Measurements from ENCODE around the gene DCAF15.

The DCAF15 gene

GRCh38 chr19:13978351-13979243, 26.3 kb downstream of the DCAF15 start:
- DNase-seq: no peak

- no peak for DNase-seq
These were observed 26.9 kb downstream of the DCAF15 start for GRCh38 chr19:13979244-13979615.

DNA sequence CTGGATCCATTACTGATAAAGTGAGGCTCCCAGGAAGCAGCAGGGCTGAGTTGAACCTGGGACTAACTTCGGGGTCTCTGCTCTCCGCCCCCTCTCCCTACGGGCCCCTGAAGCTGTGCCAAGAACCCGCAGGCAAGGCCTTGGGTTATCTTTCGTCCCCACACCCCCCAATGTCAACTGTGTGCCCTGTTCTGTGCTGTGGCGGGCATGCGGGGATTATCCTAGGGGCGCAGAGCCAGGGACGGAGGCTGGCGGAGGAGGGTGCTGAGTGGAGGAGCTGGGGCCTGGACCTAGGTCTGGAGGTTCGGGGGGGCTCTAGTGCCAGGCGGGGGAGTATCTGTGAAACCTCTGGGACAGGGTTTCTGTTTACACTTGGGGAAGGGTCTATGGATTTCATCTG, 27.4 kb downstream of the DCAF15 start:
- DNase-seq: no peak

GRCh38 chr19:13980340-13980739, 28.0 kb downstream of the DCAF15 start:
- no peak for DNase-seq

- DNase-seq: no peak
These were observed 28.7 kb downstream of the DCAF15 start for GRCh38 chr19:13981021-13981420.

DNA sequence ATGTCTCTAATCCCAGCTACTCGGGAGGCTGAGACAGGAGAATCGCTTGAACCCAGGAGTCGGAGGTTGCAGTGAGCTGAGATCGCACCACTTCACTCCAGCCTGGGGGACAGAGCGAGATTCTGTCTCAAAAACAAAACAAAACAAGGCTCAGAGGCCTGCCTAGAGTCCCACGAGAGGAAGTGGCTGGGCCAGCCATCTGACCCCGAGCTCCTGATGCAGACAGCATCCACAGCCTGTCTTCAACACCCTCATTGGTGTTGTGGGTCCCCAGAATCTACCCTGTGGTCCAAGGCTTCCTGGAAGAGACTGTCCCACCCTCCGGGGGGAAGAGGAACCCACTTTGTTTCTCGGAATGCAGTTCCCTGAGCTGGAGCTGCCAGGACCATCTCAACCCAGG, 29.2 kb downstream of the DCAF15 start:
- DNase-seq: no peak

DNA sequence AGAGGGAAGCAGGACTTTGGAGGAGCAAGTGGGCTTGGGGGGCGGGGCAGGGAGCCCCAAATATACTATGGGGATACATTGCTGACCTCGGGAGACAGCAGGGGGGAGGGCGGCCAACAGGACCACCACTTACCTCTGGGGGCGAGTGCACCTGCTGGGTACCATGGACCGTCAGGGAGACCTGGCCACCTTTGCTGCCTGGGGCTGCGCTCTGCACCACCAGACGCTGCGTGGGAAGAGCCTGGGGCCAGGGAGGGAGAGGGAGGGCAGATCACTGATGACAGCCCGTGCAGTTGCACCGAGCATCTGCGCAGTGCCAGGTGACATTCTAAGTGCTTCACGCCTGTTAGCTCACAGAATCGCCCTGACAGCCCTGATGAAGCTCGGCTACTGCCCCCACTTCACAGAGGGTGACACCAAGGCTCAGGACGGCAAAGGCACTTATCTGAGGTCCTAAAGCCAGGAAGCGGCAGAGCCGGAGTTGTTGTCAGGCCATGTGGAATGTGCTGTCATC, 29.7 kb downstream of the DCAF15 start:
- DNase-seq: no peak

- DNase-seq: no peak
These were observed 30.5 kb downstream of the DCAF15 start for GRCh38 chr19:13982773-13983172.

- DNase-seq: no peak
These were observed 31.0 kb downstream of the DCAF15 start for GRCh38 chr19:13983213-13983889.

GRCh38 chr19:13984186-13984585, 31.9 kb downstream of the DCAF15 start:
- DNase-seq: no peak

DNA sequence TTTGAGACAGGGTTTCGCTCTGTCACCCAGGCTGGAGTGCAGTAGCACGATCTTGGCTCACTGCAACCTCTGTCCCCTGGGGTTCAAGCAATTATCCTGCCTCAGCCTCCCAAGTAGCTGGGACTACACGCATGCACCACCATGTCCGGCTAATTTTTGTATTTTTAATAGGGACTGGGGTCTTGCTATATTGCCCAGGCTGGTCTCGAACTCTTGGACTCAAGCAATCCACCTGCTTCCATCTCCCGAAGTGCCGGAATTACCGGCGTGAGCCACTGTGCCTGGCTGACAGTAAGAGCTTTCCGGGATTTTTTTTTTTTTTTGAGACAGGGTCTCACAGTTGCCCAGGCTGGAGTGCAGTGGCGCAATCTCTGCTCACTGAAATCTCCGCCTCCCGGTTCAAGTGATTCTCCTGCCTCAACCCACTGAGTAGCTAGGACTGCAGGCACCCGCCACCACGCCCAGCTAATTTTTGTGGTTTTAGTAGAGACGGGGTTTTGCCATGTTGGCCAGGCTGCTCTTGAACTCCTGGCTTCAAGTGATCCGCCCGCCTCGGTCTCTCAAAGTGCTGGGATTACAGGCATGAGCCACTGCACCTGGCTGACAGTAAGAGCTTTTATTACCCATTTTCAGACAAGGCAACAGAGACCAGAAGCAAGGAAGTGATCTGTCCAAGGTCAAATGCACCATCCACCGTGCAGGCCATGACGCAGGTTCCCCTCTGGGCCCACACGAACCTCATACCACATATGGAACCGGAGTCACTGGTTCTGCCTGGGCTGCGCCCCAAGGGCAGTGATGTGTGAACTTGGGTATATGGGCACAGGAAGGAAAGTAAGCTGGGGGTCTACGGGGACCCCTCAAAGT, 32.8 kb downstream of the DCAF15 start:
- DNase-seq: no peak

DNA sequence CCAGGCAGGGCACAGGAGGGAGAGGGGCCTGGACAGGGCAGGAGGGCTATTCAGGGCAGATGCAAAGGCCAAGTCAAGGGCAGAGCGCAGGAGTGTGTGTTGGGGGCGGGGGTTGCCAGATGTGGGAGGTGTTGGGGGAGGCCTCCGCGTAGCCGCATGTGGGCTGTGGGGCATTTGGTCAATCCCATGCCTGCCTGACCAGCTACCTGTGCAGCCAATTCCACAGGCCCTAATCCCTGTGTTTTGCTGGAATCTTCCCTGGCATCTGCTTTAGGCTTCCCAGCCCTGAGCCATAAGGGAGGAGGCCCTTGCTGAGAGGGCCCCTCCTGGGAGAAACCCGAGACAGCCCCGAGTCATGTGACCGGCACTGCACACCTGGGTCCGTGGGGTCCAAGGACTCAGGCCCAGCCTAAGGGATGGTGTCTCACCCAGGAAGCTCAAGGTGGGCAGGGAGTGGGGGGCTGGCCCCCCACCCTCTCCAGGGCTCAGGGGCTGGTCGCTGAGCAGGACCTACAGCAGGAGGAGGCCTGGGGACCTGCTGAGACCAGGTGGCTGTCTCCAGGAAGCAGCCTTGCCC, 33.5 kb downstream of the DCAF15 start:
- DNase-seq: no peak

DNA sequence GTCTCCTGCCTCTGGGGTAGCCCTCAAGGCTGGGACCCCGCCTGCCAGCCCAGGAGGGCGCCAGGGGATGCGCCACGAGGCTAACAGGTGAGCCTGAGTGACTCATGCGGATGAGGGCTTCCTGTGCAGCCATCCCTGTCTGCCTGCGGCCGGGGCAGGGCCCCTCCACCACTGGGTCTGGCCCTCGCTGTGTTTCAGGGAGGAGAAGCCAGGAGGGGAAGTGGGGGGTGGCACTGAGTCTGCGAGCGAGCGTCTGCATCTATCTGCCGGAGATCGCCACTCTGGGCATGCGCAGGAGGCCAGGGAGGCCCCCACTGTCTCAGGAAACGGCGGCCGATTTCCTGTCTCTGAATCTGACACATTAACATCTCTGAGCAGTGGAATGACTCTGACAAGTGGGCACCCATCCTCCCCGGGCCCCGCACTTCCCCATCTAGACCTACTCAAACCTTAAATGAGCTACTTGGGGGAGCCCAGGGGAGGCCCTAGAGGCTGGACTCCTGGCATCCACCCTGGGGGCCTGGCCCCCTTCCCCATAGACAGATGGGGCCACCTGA, 34.1 kb downstream of the DCAF15 start:
- DNase-seq: no peak

DNA sequence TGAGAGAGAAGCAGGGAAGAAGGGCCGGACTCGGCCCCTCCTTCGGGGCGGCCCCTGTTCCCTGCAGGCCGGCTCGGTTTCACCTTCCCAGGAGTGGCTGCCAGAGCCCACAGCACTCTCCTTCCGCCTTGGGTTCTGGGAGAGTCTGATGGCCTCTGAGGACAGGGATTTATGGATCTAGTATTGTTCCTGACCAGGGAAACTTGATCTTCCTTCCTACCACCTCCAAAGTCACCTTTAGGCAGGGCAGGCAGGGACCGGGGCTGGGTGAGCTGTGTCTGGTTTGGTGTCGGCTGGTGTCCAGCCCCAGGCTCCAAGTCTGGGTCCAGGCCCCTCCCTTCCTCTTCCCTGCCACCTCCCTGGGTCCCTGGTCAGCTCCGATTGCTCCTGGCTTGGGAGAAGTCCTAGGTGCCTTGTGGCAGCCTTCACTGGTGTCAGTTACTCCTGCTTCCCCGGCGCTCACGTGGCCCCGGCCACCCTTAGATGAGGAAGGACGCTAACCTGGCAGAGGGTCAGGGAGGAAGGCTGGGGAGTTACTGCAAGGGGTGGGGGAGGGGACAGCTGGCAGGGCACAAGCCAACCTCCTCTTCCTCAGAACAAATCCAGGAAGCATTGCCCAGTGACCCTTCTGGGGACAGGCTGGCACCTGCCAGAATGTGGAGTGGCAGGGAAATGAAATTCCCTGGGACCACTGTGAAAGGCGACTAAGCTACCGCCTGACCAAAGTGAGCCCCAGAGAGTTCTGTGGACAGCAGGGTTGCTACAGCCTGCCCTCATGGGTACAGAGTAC, 35.0 kb downstream of the DCAF15 start:
- DNase-seq: no peak

- no peak for DNase-seq
These were observed 37.2 kb downstream of the DCAF15 start for GRCh38 chr19:13989487-13989886.

DNA sequence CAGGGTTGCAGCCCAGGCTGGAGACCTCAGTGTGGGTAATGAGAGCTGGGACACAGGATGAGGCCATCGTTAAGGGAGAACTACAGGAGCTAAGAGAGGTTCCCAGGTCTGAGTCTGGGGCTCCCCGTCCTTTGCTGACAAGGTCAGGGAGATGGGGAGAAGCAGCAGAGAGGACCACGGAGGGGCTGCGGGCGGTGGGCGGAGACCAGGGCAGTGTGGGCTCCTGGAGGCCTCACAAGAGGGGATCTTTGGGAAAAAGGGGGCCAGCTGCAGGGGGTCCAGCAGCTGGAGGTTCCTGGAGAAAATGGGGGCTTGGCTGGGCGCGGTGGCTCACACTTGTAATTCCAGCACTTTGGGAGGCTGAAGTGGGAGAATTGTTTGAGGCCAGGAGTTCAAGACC, 37.8 kb downstream of the DCAF15 start:
- no peak for DNase-seq

- DNase-seq: no peak
These were observed 39.7 kb downstream of the DCAF15 start for GRCh38 chr19:13992025-13992424.

DNA sequence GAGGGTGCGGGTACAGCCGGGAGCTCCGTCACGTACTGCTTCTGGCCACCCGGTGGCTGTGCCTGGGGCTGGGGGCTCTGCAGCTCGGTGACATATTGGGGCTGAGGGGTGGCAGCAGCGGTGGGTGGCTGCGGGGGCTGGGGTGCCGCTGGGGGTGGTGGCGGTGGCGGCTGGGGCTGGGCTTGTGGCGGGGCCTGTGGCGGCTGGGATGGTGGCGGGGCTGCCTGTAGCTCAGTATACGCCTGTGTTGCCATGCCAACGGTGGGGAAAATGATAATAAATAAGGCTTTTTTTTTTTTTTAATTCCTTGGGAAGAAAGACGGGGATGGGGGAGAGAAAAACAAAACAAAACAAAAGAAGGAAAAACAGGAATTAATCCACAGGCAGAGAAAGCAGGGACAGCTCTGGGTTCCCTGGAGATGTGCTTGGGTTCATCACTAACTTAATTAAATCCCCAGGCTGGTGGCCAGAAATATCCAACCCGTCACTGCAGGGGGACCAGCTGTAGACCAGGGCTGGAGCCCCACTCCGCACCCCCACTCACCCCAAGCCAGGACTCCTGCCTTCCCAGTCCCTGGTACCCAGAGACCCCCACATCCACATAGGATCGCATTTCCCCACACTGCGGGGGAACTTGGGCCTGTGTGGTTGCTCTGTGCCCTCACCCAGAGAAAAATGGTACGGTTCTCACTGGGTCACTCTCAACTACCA, 41.4 kb downstream of the DCAF15 start:
- no peak for DNase-seq

DNA sequence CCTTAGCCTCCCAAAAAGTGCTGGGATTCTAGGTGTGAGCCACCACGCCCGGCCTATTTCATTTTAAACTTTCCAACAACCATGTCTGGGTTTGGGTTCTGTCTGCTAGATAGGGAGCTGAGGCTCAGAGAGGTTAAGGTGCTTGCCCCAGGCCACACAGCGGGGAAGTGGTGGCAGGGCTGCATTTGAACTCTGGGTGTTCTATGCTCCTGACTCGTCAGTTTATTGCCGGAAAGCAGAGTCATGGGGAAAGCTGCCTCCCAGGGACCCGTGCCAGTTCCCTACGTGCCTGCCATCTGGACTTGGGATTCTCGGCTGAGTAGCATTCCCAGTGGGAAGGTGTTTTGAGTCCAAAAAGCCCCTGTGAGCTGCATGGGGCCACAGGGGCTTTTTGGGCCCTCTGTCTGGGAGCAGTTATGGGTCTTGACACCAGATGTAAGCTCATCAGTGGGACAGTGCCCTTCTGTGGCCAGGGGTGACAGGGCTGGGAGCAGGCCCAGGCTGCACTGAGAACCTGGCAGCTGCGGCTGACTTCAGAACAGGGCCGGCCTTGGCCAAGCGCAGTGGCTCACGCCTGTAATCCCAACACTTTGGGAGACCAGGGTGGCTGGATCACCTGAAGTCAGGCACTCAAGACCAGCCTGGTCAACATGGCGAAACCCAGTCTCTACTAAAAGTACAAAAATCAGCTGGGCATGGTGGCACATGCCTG, 42.9 kb downstream of the DCAF15 start:
- DNase-seq: no peak

All from cortex of kidney (tissue), 1 donor.